Activated CD4-positive, alpha-beta T cell treated with anti-CD3 and anti-CD28 coated beads for 36 hours (primary cell): ENCODE data around the gene TMEM238L. TPM values are rescaled to one million over a fixed set of nuclear protein-coding genes. Genes with fewer than 3 reads are reported as not detected.
"Not testable (repeated sequence)": the region's sequence is repeated elsewhere in the genome, so short reads cannot be mapped to it uniquely, and the experiment has no call there.

Experiments used
- ATAC-seq: fragments of 200-7000 bp; cut with Tn5 transposase; one replicate; pipeline ENCODE4 v1.10.0; 2021; ENCODE audit warnings: mild to moderate bottlenecking, moderate library complexity
- CTCF ChIA-PET: fragments of 350-600 bp; sonication (Branson Sonifier 250); formaldehyde crosslinking; loops from one replicate; lab custom pipeline; 2021; ENCODE audit warnings: antibody characterized with exemption; lab: Charles Lee
- POLR2A ChIA-PET: fragments of 350-600 bp; sonication (Branson Sonifier 250); formaldehyde crosslinking; loops from one replicate; lab custom pipeline; 2021; ENCODE audit warnings: antibody characterized with exemption, inconsistent platforms; lab: Charles Lee
- DNase-seq: peaks from one replicate; pipeline ENCODE4 v3.0.0-alpha.2; 2020
- H3K27ac Mint-ChIP-seq: one replicate; pipeline ENCODE4 v1.8.0; 2021; ENCODE audit warnings: mixed read lengths
- H3K27me3 Mint-ChIP-seq: one replicate; pipeline ENCODE4 v1.8.0; 2021; ENCODE audit warnings: mixed read lengths
- H3K36me3 Mint-ChIP-seq: one replicate; pipeline ENCODE4 v1.8.0; 2021; ENCODE audit warnings: low read depth, mixed read lengths
- H3K4me1 Mint-ChIP-seq: one replicate; pipeline ENCODE4 v1.8.0; 2021; ENCODE audit warnings: mixed read lengths
- H3K4me3 Mint-ChIP-seq: one replicate; pipeline ENCODE4 v1.8.0; 2021; ENCODE audit warnings: mild to moderate bottlenecking, moderate library complexity, mixed read lengths
- H3K9me3 Mint-ChIP-seq: one replicate; pipeline ENCODE4 v1.8.0; 2021; ENCODE audit warnings: low read depth, mixed read lengths
- intact Hi-C, 2 experiments: fragments of 100-400 bp; cut with DNase I in 1 of 2; cut with micrococcal nuclease in 1 of 2; formaldehyde crosslinking; loops; one replicate each; pipeline versions ENCODE4 v1.14.2 to v1.15.1; 2022 to 2024; cut with DNase I, micrococcal nuclease
- total RNA-seq, 2 experiments: library from RNA; stranded (reverse); gene quantifications; one replicate each; pipeline ENCODE4 v1.2.3, GENCODE V29; 2021

The TMEM238L gene, protein sequence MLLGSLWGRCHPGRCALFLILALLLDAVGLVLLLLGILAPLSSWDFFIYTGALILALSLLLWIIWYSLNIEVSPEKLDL
- total RNA-seq, result not detected

DNA sequence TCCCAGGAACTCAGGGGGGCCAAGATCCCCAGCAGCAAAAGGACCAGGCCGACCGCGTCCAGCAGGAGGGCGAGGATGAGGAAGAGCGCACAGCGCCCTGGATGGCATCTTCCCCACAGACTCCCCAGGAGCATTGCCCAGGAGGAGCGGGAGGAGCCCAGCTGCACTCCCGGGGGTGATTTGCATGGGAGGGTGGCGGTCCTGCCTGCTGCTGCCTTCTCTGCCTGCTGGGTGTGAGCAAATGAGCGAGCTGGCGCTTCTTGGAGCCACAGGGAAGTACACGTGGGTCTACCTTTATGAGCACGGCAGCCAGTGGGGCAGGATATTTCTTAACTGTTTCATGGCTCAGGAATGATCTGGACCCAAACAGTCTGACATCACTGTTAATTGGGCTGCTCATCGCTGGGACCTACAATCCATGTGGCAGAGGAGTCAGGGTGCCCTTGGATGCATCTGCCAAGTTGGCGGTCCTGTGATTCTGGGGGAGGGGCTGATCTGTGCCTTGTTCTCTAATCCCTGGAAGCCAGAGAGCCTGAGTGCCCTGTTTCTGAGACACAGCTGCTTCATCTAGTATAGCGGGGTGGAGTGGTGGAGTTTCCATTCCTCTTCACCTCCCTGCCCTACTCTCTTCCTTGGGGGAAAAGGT is at the start of gene TMEM238L:
Gene TMEM238L, minus strand, starts transcription at position 270 of the 646 bp plus-strand sequence. Its CDS starts 136 bp downstream, at position 134.
- ChIA-PET CTCF (no interaction called here), POLR2A (no interaction called here)
- Mint-ChIP-seq H3K4me1 (no peaks in the 10 kb centered on the region), H3K4me3 (no peak within 1 kb of the TSS), H3K27me3 (no peaks in the 10 kb centered on the region), H3K36me3 (no peaks in the 10 kb centered on the region), H3K9me3 (no peaks in the 10 kb centered on the region), H3K27ac (no peak within 1 kb of the TSS)
- no peak for ATAC-seq
- intact Hi-C loops, result no loop called here
- DNase-seq, result no peak

DNA sequence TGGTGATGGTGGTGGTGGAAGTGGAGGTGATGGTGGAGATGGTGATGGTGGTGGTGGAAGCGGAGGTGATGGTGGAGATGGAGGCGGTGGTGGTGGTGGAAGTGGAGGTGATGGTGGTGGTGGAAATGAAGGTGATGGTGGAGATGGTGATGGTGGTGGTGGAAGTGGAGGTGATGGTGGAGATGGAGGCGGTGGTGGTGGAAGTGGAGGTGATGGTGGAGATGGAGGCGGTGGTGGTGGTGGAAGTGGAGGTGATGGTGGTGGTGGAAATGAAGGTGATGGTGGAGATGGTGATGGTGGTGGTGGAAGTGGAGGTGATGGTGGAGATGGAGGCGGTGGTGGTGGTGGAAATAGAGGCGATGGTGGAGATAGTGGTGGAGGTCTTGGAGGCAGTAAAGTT is 42.7 kb upstream of the TMEM238L start:
- POLR2A ChIA-PET, H3K9me3 Mint-ChIP-seq, H3K36me3 Mint-ChIP-seq, ATAC-seq, DNase-seq, intact Hi-C loops, H3K4me3 Mint-ChIP-seq, H3K27ac Mint-ChIP-seq, H3K27me3 Mint-ChIP-seq: not testable (repeated sequence)
- CTCF ChIA-PET, result interaction anchor here (1.2 kb wide), 1 partner anchor 109 kb away, joined by 4 read pairs; no protein-coding TSS in a partner anchor
- peaks cover 10% of the 10 kb centered on the region for H3K4me1 Mint-ChIP-seq

DNA sequence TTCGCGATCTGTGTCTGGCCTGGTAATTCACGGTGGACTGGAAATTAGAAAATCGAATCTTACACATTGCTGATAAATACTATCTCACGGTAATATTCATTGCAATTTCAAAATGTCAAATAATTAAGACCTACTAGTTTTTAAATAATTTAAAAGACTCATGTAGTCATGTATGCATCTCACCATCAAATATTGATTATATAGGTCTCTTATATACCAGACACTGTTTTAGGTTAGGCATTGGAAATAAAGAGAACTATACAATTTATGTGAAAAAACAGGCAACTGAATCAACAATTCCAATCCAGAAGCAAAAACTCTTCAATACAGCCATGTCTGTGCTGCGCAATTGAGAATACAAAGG is 41.5 kb upstream of the TMEM238L start:
- POLR2A ChIA-PET, result no interaction called here
- H3K27ac Mint-ChIP-seq, result no peak overlapping the region
- CTCF ChIA-PET, result interaction anchor here (0.6 to 3.0 kb wide), 10 partner anchors 21 to 1134 kb away, joined by 3 to 19 read pairs (median 9); no protein-coding TSS in a partner anchor
- no peaks in the 10 kb centered on the region for H3K36me3 Mint-ChIP-seq
- DNase-seq (no peak), ATAC-seq (no peak)
- peaks cover 10% of the 10 kb centered on the region for H3K4me1 Mint-ChIP-seq
- H3K9me3 Mint-ChIP-seq, result no peaks in the 10 kb centered on the region
- intact Hi-C loops, result loop anchor here (1.0 kb wide), 6 partner anchors 73 to 214 kb away; partner anchors contain the start of genes ADPRM (in 1 of the 2) and SCO1 (in 1 of the 2)
- H3K4me3 Mint-ChIP-seq, result peak overlapping the region; percentile 67
- no peaks in the 10 kb centered on the region for H3K27me3 Mint-ChIP-seq

DNA sequence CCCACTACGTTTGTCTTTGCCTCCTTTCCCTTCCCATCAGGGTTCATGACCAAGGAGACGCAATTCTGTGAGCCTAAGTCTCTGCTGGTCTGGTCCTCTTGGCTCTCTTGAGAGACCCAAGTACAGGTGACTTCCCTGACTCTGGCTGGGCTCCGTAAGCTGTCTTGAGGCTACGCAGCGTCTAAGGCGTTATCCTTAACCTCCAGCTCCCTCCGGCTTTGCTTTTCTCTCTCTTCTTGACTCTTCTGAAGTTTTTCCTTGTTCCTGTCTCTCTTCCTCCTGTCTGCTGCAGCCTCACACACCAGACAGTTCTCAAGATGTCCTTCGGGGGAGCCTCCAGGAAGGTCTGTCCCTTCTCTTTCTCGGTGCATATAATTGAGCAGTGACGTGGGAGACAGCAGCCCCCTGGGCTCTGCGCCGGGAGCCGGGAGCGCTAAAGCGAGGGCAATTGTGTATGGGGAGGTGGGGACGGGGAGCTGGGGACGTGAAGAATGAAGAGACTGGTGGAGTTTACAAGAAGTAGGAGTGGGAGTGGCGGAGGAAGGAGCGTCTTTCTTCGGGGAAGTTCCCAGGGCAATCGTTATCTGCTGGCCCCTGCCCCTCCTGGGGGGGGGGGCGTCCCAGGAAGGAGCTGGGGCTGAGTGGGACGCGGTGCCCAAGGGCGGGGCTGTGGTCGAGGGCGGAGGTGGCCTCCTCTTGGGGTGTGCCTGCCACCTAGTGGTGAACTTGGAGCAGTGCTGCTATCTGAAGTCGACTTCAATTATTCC is 40.9 kb upstream of the TMEM238L start:
- intact Hi-C loops, result loop anchor here (1.0 kb wide), 6 partner anchors 73 to 214 kb away; partner anchors contain the start of genes ADPRM (in 1 of the 2) and SCO1 (in 1 of the 2)
- ATAC-seq (peak; percentile 94), DNase-seq (peak; percentile 86)
- H3K4me1 Mint-ChIP-seq, result peaks cover 10% of the 10 kb centered on the region
- no peaks in the 10 kb centered on the region for H3K36me3 Mint-ChIP-seq
- H3K27ac Mint-ChIP-seq, result peak overlapping the region; percentile 1
- peak overlapping the region; percentile 67 for H3K4me3 Mint-ChIP-seq
- H3K27me3 Mint-ChIP-seq, result no peaks in the 10 kb centered on the region
- ChIA-PET CTCF (interaction anchor here (0.7 to 3.0 kb wide), 15 partner anchors 10 to 226 kb away, joined by 3 to 19 read pairs (median 7); no protein-coding TSS in a partner anchor), POLR2A (interaction anchor here (0.6 to 0.7 kb wide), 2 partner anchors 86 to 132 kb away, joined by 3 to 5 read pairs; no protein-coding TSS in a partner anchor)
- H3K9me3 Mint-ChIP-seq, result no peaks in the 10 kb centered on the region

DNA sequence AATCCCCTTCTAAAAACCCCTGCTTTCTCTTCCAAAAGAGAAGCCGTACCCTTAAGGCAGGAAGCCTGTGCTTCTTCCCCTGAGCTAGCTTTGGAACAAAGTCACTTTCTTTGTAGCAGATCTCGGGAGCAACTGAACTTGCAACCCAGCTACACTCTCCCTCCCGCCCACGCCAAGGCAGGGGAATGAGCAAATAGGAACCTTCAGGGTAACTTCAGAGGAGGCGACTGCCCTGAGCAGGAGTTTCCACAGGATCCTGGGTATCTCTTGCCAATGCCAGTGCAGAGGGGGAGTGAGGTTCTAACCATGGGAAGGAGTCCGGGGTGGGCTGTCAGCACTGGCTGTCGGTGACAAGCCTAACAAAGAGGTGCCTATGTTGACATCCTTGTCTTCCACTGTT is 39.9 kb upstream of the TMEM238L start:
- H3K9me3 Mint-ChIP-seq, result no peaks in the 10 kb centered on the region
- H3K27me3 Mint-ChIP-seq, result no peaks in the 10 kb centered on the region
- intact Hi-C loops, result no loop called here
- H3K36me3 Mint-ChIP-seq, result no peaks in the 10 kb centered on the region
- no peak overlapping the region for H3K4me3 Mint-ChIP-seq
- ChIA-PET POLR2A (no interaction called here), CTCF (interaction anchor here (1.2 to 3.0 kb wide), 10 partner anchors 9 to 225 kb away, joined by 3 to 19 read pairs (median 8); no protein-coding TSS in a partner anchor)
- H3K27ac Mint-ChIP-seq, result no peak overlapping the region
- DNase-seq (peak; percentile 54), ATAC-seq (no peak)
- peaks cover 10% of the 10 kb centered on the region for H3K4me1 Mint-ChIP-seq

DNA sequence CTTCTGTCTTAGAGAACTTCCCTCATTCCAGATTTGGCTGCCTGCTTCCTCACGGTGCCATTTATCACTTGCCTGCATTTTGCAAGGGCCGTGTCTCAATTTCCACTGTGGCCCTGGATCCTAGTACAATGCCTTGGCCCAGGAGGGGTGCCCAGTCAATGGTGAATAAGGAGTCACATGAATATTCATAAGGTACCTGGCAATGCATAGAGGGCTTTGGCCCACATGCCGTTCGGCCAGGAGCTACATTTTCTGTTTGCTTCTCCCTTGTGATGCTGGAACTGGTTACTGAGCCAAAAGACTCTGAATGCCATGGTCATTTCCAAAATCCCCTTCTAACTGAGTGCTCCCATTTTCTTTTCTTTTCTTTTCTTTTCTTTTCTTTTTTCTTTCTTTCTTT is 38.8 kb upstream of the TMEM238L start:
- intact Hi-C loops, result no loop called here
- CTCF ChIA-PET, result interaction anchor here (0.7 to 3.0 kb wide), 5 partner anchors 17 to 196 kb away, joined by 3 to 15 read pairs (median 4); no protein-coding TSS in a partner anchor

DNA sequence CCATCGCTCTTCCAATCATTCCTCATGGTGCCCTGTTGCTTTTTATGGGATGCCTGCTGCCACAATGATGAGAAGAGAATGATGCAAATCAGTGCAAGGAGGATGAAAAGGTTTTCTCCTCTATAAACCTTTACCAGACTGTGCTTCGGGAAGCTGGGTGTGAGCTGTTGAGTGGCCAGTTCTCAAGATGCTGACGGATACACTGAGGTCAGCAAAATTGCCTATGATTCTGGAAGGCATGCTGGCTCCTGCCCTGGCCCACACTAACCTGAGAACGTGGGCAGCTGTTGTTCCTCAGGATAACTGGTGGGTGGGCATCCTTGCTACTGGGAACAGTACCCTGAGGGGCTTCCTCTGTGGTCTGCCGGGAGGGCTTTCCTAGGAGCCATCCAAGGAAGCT is 34.8 kb upstream of the TMEM238L start:
- Mint-ChIP-seq H3K27me3 (no peaks in the 10 kb centered on the region), H3K4me3 (no peak overlapping the region), H3K9me3 (no peaks in the 10 kb centered on the region), H3K27ac (no peak overlapping the region), H3K36me3 (no peaks in the 10 kb centered on the region), H3K4me1 (no peaks in the 10 kb centered on the region)
- ChIA-PET CTCF (interaction anchor here (1.3 kb wide), 1 partner anchor 192 kb away, joined by 8 read pairs; no protein-coding TSS in a partner anchor), POLR2A (no interaction called here)
- no peak for ATAC-seq
- intact Hi-C loops, result no loop called here
- DNase-seq, result no peak

More for the DNA sequence above, 38.8 kb upstream of the TMEM238L start:
- POLR2A ChIA-PET, result no interaction called here
- ATAC-seq, result no peak
- Mint-ChIP-seq H3K27ac (no peak overlapping the region), H3K4me3 (no peak overlapping the region), H3K9me3 (no peaks in the 10 kb centered on the region), H3K4me1 (peaks cover 10% of the 10 kb centered on the region), H3K36me3 (no peaks in the 10 kb centered on the region), H3K27me3 (no peaks in the 10 kb centered on the region)
- no peak for DNase-seq

DNA sequence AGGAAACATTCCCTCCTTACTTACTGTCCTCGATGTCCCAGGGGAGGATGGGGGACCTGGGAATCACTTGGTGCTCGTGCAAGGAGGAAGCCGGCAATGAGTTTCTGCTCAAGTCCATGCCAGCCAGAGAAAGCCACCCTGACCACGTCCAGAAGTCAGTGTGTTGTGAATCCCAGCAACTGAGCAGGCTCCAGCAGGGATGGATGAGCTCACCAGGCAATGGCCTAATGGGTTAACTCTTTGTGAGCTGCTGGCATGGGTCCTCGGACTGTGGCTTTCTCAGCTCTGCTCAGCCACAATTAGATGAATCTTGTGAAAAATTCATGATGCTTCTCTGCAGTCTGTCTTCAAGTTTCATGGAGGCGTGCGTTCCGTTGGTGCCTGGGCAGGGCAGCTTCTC is 34.0 kb upstream of the TMEM238L start, which contains the start of gene PIRT:
Gene PIRT, minus strand, starts transcription at position 167 of the 400 bp plus-strand sequence. CDS start 12,442 bp downstream, outside the sequence.
- H3K27me3 Mint-ChIP-seq, result no peaks in the 10 kb centered on the region
- intact Hi-C loops, result no loop called here
- ATAC-seq (no peak), DNase-seq (no peak)
- no peaks in the 10 kb centered on the region for H3K4me1 Mint-ChIP-seq
- no peaks in the 10 kb centered on the region for H3K9me3 Mint-ChIP-seq
- ChIA-PET CTCF (interaction anchor here (1.3 kb wide), 1 partner anchor 191 kb away, joined by 8 read pairs; no protein-coding TSS in a partner anchor), POLR2A (no interaction called here)
- no peak within 1 kb of the TSS for H3K27ac Mint-ChIP-seq
- no peak within 1 kb of the TSS for H3K4me3 Mint-ChIP-seq
- no peaks in the 10 kb centered on the region for H3K36me3 Mint-ChIP-seq

DNA sequence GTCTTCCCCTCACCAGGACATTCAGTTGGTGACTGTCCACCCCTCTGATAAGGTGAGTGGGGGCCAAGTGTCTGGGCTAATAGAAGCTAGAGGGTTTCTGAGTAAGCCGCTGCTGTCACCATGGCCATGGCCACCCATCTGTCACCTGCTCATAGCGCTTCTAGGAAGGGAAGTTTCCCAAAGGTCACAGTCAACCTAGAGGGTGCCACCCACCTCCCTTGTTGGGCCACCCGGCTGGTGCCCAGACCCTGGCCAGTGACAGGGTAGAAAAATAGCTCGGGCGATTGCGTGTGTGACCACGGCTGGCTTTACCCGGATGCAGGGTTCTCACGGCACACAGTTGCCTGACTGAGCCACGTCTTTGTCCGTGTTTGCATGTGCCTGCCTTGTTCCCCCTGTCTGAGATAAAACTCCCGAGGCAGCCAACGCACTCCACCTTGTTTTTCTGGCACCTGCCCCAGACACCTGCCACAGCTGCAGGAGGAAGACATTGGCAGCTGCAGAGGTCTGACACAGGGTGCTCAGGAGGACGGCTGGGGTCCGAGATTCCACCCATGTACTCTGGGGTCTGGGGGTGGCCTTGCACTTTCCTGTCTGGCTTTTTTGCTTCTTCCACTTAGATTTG is 33.2 kb upstream of the TMEM238L start:
- H3K4me3 Mint-ChIP-seq, result no peak overlapping the region
- POLR2A ChIA-PET, result no interaction called here
- H3K4me1 Mint-ChIP-seq, result no peaks in the 10 kb centered on the region
- H3K27ac Mint-ChIP-seq, result no peak overlapping the region
- no peaks in the 10 kb centered on the region for H3K9me3 Mint-ChIP-seq
- DNase-seq (no peak), ATAC-seq (no peak)
- H3K27me3 Mint-ChIP-seq, result no peaks in the 10 kb centered on the region
- intact Hi-C loops, result no loop called here
- CTCF ChIA-PET, result interaction anchor here (0.8 kb wide), 1 partner anchor 39 kb away, joined by 3 read pairs; no protein-coding TSS in a partner anchor
- H3K36me3 Mint-ChIP-seq, result no peaks in the 10 kb centered on the region

DNA sequence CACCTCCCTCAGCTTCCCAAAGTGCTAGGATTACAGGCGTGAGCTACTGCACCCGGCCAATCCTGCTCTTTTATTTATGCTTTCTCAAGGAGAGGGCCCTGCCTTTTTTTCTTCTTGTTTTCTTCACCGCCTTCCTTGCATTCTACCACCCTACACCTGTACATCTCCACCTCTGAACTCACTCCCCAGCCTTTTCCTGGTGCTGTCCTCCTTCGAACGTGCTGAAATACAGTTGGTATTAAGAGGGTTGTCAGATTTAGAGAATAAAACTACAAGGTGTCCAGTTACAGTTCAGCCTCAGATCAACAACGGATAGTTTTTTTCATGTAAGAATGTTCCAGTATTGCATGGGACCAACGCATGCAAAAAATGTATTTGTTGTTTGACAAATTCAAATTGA is 32.2 kb upstream of the TMEM238L start:
- H3K36me3 Mint-ChIP-seq, result no peaks in the 10 kb centered on the region
- no peak overlapping the region for H3K4me3 Mint-ChIP-seq
- H3K9me3 Mint-ChIP-seq, result no peaks in the 10 kb centered on the region
- CTCF ChIA-PET, result interaction anchor here (1.8 kb wide), 1 partner anchor 8 kb away, joined by 7 read pairs; no protein-coding TSS in a partner anchor
- ATAC-seq, result no peak
- intact Hi-C loops, result no loop called here
- H3K4me1 Mint-ChIP-seq, result no peaks in the 10 kb centered on the region
- POLR2A ChIA-PET, result no interaction called here
- H3K27me3 Mint-ChIP-seq, result no peaks in the 10 kb centered on the region
- no peak for DNase-seq
- no peak overlapping the region for H3K27ac Mint-ChIP-seq

DNA sequence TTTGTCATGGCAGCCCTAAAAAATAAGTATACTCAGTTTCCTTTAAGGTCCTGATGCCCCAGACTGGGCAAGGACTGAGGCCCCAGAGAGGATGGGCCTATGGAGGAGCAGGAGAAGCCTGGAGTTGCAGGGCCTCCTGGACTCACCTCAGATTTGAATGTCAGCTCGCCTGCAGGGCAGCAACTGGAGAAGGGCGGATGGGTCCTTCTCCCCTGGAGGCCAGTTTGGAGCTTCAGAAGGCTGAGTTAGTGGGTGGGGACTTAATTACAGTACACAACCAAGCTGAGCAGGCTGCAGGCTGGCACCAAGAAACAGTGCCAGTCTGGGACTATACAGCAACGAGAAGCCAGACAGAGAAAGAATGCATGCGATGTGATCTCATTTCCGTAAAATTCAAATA is 27.8 kb upstream of the TMEM238L start:
- intact Hi-C loops, result no loop called here
- Mint-ChIP-seq H3K27me3 (no peaks in the 10 kb centered on the region), H3K36me3 (no peaks in the 10 kb centered on the region), H3K27ac (no peak overlapping the region), H3K4me3 (no peak overlapping the region), H3K9me3 (no peaks in the 10 kb centered on the region), H3K4me1 (no peaks in the 10 kb centered on the region)
- DNase-seq (no peak), ATAC-seq (no peak)
- CTCF ChIA-PET, result interaction anchor here (0.5 kb wide), 1 partner anchor 47 kb away, joined by 3 read pairs; no protein-coding TSS in a partner anchor
- POLR2A ChIA-PET, result no interaction called here
